ENCODE data around the gene GIGYF2.

- TF ChIP-seq CTCF (IDR thresholded peaks at IDR 0.05) (no peak), POLR2AphosphoS5 (IDR thresholded peaks at IDR 0.05) (no peak), POLR2A (IDR thresholded peaks at IDR 0.05; ENCODE audit: low read depth) (no peak)
Measured at GRCh38 chr2:232795920-232796319, 98.8 kb downstream of the GIGYF2 start.

Data from esophagus muscularis mucosa (tissue), 3 donors.